HG03045 (cell line): Measurements from ENCODE around the gene DHRS13.

Experiments used
- ATAC-seq: cut with Tn5 transposase; IDR thresholded peaks from one replicate; pipeline ENCODE4 v1.9.1; 2021; ENCODE audit warnings: mild to moderate bottlenecking, moderate library complexity; ENCODE audit not compliant: unreplicated experiment

DHRS13 gene, protein sequence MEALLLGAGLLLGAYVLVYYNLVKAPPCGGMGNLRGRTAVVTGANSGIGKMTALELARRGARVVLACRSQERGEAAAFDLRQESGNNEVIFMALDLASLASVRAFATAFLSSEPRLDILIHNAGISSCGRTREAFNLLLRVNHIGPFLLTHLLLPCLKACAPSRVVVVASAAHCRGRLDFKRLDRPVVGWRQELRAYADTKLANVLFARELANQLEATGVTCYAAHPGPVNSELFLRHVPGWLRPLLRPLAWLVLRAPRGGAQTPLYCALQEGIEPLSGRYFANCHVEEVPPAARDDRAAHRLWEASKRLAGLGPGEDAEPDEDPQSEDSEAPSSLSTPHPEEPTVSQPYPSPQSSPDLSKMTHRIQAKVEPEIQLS

DNA sequence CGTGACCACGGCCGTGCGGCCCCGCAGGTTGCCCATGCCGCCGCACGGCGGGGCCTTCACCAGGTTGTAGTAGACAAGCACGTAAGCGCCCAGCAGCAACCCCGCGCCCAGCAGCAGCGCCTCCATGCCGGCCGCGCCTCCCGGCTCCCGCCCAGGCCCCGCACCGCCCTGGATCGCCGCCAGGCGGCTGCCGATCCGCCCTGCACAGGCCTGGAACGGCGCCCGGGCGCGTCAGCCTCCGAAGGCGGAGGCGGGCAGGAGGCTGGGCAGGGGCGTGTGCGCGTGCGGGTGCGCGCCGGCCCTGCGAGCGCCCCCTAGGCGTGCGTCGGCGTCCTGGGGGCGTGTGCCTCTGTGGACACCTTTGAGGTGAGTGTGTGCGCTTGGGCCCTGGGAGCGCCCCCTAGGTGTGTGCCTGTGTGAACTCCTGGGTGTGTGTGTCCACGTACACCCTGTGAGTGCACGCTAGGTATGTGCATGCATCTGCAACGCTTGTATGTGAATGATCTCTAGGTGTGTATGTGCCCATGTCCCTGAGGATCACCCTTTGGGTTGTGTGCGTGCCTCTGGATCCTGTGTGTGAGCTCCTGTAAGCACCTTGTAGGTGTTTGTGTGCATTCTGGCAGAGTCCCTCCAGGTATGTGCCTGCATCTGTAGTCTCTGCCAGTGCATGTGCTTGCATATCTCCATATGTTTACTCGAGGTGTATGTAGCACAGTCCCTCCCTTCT lies at the start of gene DHRS13:
Gene DHRS13 (minus strand): TSS at position 261 of the 727 bp plus-strand sequence. CDS start 135 bp downstream, at position 126.
- peak; percentile 80 for ATAC-seq

DNA sequence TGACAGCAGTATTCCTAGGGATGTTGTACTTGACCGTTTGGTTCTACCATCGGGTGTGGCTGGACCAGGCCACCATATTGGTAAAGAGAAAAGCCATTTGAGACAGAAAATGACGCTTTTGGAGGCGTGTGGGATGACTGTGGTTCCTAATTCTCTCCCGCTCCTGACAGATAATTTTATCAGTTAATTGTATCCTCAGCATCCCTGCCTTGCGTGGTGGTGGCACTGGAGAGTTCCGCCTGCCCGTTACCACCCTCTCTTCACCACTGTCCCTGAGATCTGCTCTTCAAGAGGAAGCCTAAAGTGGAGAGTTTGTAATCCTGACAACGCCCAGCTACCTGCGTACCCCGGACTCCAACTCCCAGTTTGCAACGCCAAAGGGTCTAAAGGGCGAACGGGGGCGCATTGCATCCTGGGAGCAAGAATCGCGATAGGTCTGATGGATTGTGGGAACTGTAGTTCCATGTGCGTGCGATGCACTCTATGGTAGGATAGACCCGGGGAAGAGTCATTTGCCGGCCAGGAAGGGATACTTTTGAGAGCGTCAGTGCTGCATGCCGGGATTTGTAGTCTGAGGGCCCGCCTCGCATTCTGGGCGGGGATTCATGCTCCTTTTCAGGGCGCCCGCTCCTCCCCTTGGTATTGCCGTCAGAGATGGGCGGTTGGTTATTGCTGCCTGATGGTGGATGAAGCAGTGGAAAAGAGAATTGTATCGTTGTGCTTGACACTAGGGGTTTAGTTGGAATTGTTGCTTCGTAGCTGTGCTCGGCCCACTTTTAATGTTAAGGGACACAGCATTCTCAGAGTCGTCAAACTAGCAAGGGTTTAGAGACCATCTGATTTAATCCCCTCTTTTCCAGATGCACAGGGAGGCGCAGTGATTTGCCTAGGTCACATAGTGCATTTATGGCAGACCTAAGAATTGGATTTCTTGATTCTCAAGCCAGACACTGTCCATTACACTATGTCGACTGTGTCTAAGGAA lies 49.4 kb upstream of the DHRS13 start:
- peak; percentile 56 for ATAC-seq

DNA sequence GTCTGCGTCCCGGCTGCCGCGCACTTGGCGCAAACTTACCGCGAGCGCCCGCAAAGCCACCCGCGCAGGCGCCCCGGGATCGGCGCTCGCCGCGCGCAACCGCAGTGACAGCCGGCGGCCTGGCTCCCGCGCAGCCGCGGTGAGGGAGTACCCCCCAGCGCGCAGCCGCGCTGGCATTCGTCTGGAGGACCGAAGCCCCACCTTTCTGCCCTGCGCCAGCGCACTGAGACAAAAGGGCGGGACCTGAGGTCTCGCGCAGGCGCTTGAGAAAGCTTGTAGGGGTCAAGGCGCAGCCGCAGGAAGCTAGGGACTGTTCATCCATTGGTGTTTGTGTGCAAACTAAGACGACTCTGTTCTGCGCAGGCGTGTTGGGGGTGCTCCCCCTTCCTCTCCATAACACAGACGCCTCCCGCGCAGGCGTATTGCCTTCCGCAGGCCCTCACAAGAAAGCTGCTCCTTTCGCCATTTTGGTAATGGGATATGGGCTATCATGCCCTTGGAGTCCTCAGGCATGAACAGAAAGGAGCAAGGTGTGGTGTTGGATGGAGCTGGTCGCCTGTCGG lies 48.6 kb upstream of the DHRS13 start, which contains the start of gene PHF12:
Gene PHF12 (minus strand): TSS at position 91 of the 563 bp plus-strand sequence. CDS start 558 bp downstream, outside the sequence.
- peak; percentile 54 for ATAC-seq

DNA sequence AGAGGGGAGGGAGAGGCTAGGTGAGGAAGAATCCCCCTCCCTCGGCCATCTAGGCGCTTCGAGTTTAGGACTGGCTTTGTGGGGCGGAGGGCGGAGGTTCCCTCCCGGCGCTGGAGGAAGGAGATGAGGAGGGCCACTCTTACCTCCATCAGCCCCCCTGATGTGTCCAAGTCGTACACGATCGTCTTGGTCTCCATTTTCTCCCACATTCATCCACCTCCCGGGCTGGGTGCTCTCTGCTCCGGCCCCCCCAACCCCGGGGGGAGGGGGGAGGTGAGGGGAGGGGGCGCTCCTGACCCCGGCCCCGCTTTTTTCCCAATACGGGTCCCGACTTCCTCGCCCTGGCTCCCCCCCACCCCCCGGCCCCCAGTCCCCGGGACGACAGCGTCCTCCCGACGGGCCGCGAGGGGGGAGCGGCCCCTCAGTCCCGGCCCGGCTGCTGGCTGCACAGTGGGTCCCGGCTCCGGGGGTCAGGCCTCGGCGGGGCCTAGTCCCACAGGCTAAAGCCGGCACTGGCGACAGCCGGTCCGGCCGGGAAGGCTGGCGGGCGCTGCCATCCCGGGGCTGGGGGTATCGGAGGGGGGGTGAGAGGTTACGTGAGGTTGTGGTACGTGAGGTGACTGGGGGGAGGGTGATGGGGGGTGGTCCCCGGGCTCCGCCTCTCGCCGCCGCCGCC lies 48.0 kb upstream of the DHRS13 start:
- no peak for ATAC-seq

DNA sequence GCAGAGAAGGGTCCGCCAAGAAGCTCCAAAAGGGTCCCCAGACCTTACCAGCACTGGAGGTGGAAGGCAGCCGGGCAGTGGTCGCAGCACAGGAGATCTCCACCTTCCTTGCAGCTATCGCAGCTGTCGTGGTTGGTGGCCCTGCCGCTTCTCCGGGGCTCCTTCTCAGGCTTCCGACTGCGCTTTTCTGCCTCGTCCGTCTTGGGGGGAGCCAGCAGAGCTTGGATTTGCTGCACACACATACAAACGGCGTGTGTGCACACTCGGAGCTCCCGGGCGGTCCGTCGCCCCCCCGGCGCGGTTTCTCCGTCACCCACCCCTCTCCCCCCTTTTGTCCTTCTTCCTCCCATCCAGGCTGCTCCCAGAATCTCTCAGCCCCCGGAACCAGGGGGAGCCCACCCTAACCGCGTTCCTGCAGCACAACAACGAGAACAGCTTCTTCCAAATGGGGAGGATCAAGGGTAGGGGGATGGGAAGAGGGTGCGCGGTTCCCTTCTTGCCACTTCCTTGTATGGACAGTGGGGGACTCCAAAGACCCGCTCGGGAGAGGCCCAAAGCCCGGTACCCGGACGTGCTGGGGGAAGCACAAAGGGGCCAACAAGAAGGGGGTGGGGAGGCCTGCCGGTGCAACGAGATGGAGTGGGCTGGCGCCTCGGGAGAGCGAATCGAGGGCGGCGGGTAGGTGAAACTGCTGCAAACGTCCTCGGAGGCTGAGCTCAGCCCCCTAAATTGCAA lies 47.3 kb upstream of the DHRS13 start:
- ATAC-seq: no peak

DNA sequence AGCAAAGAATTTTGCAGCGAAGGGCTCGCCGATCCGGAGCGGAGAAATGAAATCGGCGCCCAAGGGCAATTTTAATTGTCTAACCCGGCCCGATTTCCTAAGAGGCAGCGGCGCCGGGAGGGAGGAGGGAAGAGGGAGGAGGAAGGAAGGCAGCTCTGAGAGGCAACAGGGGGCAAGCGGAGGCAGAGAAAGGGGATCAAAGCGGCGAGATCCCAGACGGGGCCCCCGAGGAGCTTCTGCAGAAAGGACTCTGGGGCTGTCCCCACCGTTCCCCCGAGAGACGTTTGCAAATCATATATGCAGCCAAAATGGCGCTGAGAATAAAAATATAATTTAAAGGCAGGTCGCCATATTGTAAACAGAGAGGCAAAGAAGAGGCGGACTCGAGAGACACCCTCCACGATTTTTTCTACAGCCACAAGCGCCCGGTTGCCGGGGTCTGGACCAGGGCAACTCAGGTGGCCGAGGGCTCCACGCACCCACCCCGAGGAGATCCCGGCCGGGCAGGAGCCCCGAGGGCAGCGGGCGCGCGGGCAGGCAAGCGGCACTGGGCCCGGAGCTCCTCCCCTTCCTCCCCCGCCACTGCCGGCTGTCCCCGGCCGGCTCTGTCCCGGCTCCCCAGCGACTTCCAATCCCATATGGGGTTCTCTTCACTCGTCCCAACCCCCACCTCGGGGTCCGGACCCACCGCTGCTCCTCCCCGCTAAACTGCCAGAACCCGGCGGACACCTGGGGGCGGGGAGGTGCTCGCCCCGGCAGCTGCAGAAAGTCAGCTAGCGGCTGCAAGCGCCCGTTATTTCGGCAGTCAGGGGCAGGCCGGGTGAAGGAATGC lies 46.5 kb upstream of the DHRS13 start:
- ATAC-seq: no peak

DNA sequence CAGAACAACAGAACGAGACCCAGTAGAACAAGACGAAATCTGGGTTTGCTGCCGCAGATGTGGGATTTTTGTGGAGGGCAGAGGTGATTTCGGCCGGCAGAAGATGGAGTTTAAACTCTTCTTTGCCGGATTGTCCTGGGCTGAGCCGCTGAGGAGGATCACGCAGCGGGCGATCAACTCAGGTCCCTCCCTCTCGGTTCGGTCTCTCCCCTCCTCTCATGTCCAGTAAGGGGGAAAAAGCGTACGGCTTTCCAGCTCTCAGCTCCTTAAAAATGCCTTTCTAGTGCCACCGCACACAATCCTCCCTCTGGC lies 46.0 kb upstream of the DHRS13 start:
- no peak for ATAC-seq

DNA sequence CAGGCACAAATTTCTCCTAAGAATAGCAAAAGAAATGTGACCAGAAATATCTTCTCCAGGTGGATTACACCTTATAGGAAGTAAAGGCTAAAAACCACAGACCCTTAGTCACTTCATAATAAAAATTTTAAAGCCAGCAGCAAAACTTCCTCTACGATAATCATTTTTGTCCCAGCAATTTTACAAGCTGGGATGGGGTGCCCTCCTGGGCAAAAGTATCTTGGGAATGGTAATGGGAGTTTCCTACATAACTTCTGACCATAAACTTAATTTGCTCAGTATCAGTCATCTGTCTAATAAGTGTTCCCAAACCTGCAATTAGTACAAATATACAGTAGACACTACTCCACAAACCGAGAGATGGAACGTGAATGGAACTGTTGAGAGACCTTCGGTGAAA lies 45.5 kb upstream of the DHRS13 start:
- ATAC-seq: no peak

DNA sequence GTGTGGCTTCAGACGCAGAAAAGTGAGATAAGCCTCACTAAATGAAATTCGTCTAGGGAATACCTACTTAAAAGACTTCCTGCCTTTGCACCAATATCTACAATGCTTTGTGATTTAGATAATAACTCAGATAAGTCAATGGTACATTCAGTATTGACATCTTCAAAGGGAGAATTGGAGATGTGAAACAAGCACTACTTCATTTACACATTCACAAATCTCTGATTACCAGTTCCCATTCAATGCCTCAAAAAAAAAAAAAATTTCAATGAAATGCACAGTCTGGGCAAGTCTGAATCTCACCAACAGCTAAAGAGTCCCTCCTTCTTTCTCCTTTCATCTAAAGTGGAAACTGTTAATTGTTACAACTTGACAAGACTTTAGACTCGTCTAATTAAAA lies 44.8 kb upstream of the DHRS13 start:
- no peak for ATAC-seq

DNA sequence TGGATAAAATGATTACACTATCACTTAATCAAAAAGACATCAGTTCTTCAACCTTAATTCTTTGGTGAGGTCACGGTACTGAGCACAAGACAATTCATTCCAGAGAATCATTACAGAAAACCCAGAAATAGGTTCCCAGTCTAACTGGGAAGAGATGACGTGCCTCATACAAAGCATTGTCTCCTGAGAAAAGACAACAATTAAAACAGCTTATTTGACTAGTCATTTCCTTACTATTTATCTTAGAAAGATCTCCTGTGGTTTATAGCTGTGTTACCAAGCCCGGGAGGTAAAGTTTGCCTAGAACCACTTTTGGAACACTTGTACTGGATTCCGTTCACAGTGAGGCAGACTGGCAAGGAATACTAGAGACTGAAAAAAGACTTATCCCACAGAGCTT lies 43.4 kb upstream of the DHRS13 start:
- ATAC-seq: no peak

DNA sequence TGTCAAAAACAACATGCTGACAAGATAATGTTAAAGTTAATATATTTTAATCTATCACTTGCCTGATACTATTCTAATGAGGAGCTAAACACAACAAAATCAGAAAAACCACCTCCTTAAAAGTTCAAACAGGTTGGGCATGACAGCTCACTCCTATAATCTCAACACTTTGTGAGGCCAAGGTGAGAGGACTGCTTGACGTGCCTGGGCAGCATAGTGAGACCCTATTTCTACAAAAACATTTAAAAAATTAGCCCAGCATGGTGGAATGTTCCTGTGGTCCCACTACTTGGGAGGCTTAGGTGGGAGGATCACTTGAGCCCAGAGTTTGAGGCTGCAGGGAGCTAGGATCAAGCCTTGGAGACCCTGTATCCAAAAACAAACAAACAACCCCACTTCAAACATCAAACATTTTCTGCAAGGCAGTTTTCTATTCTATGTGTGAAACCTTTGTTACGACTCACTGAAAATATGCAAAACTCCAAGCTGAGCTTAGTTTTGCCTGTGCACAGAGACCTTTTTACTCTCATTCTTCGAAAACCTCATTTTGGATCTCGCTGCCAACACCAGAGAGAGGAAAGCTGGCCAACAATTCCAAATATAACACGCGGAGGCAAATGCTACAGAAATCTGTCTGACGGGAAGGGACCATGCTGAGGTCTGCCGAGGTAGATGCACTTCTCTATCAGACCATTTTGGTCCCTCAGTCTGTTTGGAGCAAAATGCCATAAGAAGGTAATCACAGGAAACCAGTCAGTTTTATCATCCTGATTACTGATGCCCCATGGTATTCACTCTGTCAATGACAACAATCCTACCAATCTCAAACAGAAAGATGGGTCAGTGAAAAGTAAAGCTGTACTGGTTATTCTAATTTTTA lies 42.2 kb upstream of the DHRS13 start:
- ATAC-seq: no peak

DNA sequence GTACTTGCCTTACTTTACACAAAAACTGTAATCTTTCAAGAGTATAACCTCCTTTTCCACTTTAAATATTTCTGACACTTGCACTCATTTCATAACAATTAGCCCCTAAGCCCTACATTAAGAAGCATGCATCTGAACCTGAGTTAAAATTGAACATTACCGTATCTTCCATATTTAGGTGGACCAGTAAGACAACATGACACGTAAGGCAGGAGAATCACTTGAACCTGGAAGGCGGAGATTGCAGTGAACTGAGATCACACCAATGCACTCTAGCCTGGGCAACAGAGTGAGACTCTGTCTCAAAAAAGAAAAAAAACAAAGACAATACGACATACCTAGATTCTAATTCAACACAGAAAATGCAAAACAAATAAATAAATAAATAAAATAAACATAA lies 41.5 kb upstream of the DHRS13 start:
- ATAC-seq: no peak

DNA sequence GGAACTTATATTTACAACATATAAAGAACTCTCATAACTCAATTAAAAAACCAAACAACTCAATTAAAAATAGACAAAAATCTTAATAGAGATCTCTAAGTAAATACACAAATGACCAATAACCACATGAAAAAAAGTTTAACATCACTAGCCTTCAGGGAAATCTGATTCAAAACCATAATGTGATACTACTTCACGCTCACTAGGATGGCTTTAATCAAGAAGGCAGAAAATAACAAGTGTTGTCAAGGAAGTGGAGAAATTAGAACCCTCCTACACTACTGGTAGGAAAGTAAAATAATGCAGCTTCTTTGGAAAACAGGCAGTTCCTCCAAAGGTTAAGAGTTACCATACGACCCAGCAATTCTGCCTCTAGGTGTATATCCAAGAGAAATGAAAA lies 40.0 kb upstream of the DHRS13 start:
- no peak for ATAC-seq

DNA sequence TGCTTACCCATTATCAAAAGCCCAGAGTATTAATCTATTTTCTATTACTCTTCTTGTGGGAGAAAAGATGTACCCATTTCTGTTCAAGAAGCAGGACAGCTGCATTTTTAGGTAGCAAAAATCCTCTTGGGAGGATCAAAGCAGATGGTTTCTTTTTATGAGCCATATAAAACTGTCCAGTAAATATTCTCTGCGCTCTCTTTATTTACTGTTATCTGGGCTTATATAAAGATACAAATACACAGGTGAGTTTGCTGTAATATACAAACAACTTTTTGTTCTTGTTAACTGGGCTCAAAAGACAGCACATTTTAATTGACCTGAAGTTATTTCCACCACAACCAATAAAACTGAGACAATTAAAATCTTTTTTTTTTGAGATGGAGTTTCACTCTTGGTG lies 38.4 kb upstream of the DHRS13 start:
- ATAC-seq: no peak

DNA sequence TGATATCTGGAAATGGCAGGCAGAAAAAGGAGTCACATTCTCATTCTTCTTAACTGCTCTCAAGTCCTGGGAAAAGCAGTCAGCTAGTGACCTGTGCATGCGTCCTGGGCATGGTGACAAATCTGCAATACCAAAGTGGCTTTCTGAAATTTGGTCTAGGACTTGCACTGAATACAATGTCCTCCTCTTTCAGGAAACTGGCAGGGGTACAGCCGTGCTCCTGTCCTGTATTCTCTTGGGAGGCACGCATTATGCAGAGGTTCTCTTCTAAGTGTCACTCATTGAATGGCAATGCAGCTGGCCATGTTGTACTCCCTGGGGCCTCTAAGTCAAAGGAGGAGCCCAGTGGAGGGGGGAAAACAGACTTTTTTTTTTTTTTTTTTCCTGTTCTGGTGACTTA lies 37.8 kb upstream of the DHRS13 start:
- no peak for ATAC-seq

DNA sequence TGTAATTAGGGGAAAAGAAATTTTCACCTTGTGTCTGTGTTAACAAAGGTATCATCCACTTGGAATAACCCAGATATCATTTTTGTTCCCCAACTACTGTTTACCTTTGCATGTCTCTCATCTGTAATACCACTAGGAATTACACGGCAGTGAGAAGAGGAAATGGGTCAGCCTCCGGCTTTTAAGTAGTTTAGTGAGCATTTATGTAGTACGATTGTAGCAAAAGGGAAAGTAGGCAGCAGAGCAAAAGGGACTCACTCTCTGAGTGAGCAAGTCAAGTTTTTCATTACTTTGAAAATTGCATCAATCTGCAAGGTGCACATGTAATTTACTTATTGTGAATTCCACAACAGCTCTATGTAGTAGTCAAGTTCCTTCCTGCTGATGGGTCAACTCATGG lies 37.3 kb upstream of the DHRS13 start:
- no peak for ATAC-seq

DNA sequence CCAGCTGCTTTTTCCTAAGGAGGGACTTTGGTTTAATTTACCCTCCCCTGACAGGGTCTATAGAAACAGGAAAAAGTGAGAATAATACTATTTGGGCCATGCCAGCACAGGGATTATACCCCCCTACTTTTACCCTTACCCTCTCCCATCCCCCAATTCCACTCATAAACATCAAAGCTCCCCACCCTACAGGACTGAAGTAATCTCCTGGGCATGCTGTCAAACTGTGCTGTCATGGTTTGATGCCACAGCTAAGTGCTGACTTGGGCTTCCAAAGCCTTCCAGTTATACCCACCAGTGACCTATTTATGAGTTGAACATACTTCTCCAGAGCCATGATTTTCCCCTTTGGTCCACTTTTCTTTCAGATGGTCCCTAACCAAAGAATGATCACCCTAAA lies 35.7 kb upstream of the DHRS13 start:
- no peak for ATAC-seq
